H1 (cell line): Measurements from ENCODE around the gene PLEKHA4. TPM values are rescaled to one million over a fixed set of nuclear protein-coding genes. Genes with fewer than 3 reads are reported as not detected.
A peak's percentile ranks its signal among the peaks of the same experiment; 100 is the strongest.

Experiments
- CTCF ChIA-PET: fragments of 300-600 bp; sonication (Branson Sonifier 250); formaldehyde crosslinking; loops from one replicate; lab custom pipeline; 2021; ENCODE audit not compliant: partially characterized antibody; lab: Charles Lee
- POLR2A ChIA-PET: fragments of 300-600 bp; sonication (Branson Sonifier 250); formaldehyde crosslinking; loops from one replicate; lab custom pipeline; 2021; ENCODE audit warnings: inconsistent platforms; ENCODE audit not compliant: partially characterized antibody; lab: Charles Lee
- DNase-seq, 2 experiments: peaks; one replicate each; pipeline versions ENCODE4 v3.0.0 to v3.0.0-alpha.2; 2010 to 2022; ENCODE audit warnings: low spot score in 2 of 2, low read depth in 1 of 2, mixed read lengths in 1 of 2
- FAIRE-seq: peaks from 2 replicates; lab custom pipeline; 2011; peaks lifted over from hg19 to GRCh38; lab: Jason Lieb, UNC
- H2AFZ ChIP-seq: 2 replicates; pipeline ENCODE4 v1.8.1; 2012; ENCODE audit warnings: low read length, inconsistent platforms
- H2AK5ac ChIP-seq: 2 replicates; pipeline ENCODE4 v1.6.1; 2013; ENCODE audit warnings: low read depth, low read length
- H2BK120ac ChIP-seq: replicated peaks from 2 replicates; pipeline ENCODE3; 2013; ENCODE audit warnings: low read depth, low read length, inconsistent platforms
- H2BK12ac ChIP-seq: 2 replicates; pipeline ENCODE4 v1.6.1; 2013; ENCODE audit warnings: low read depth, low read length
- H2BK15ac ChIP-seq: 2 replicates; pipeline ENCODE4 v1.6.1; 2013; ENCODE audit warnings: low read length
- H2BK20ac ChIP-seq: 2 replicates; pipeline ENCODE4 v1.6.1; 2013; ENCODE audit warnings: low read length
- H2BK5ac ChIP-seq: 2 replicates; pipeline ENCODE4 v1.6.1; 2013; ENCODE audit warnings: low read depth, low read length
- H3K14ac ChIP-seq: 2 replicates; pipeline ENCODE4 v1.6.1; 2013; ENCODE audit warnings: inconsistent platforms; ENCODE audit not compliant: insufficient read length
- H3K18ac ChIP-seq: 2 replicates; pipeline ENCODE4 v1.6.1; 2013; ENCODE audit warnings: low read length; ENCODE audit errors: extremely low read depth
- H3K23ac ChIP-seq: 2 replicates; pipeline ENCODE4 v1.6.1; 2013; ENCODE audit warnings: inconsistent platforms; ENCODE audit not compliant: insufficient read length
- H3K23me2 ChIP-seq: 2 replicates; pipeline ENCODE4 v1.6.1; 2013; ENCODE audit warnings: low read depth, low read length
- H3K27ac ChIP-seq: 2 replicates; pipeline ENCODE4 v1.6.1; 2011; ENCODE audit warnings: low read depth, low read length, inconsistent platforms
- H3K27me3 ChIP-seq, 4 experiments: replicated peaks in 1 of 4; 1 replicate in 1 of 4; 2 replicates in 3 of 4; pipeline versions ENCODE4 v1.6.1 to v1.8.1; 2011 to 2013; ENCODE audit warnings: low read length in 3 of 4, mild to moderate bottlenecking in 3 of 4, inconsistent platforms in 2 of 4, mixed read lengths in 2 of 4, moderate library complexity in 1 of 4; ENCODE audit not compliant: control insufficient read depth in 3 of 4, insufficient read depth in 3 of 4; ENCODE audit errors: extremely low read depth in 1 of 4
- H3K36me3 ChIP-seq, 4 experiments: 2 replicates each; pipeline versions ENCODE4 v1.6.1 to v1.8.1; 2011 to 2013; ENCODE audit warnings: mild to moderate bottlenecking in 4 of 4, low read length in 3 of 4, moderate library complexity in 2 of 4, control low read depth in 1 of 4, inconsistent platforms in 1 of 4; ENCODE audit not compliant: insufficient read depth in 4 of 4, control insufficient read depth in 2 of 4
- H3K4ac ChIP-seq: replicated peaks from 2 replicates; pipeline ENCODE3; 2013; ENCODE audit warnings: low read length, low read depth, mixed read lengths, inconsistent platforms; ENCODE audit not compliant: insufficient read length
- H3K4me1 ChIP-seq, 4 experiments: replicated peaks in 1 of 4; 1 replicate in 1 of 4; 2 replicates in 3 of 4; pipeline versions ENCODE4 v1.6.1 to v1.8.1; 2011 to 2013; ENCODE audit warnings: low read length in 3 of 4, inconsistent platforms in 2 of 4, mixed read lengths in 1 of 4; ENCODE audit not compliant: insufficient read depth in 4 of 4, control insufficient read depth in 3 of 4
- H3K4me2 ChIP-seq, 2 experiments: 2 replicates each; pipeline versions ENCODE4 v1.6.1 to v1.8.1; 2011 to 2013; ENCODE audit warnings: low read depth in 2 of 2, low read length in 2 of 2, control low read depth in 1 of 2, inconsistent platforms in 1 of 2, mild to moderate bottlenecking in 1 of 2; ENCODE audit not compliant: insufficient read depth in 1 of 2
- H3K4me3 ChIP-seq, 4 experiments: fragments of 200-600, 300-600 bp in 1 of 4; sonication (generic), shearing (Covaris generic), sonication (Bioruptor Twin) in 1 of 4; 2 replicates each; pipeline versions ENCODE4 v1.5.1 to v1.8.1; 2011 to 2016; ENCODE audit warnings: low read length in 4 of 4, low read depth in 3 of 4, control low read depth in 2 of 4, inconsistent platforms in 2 of 4, mild to moderate bottlenecking in 2 of 4, mixed read lengths in 1 of 4, moderate library complexity in 1 of 4; ENCODE audit not compliant: insufficient read depth in 2 of 4; ENCODE audit errors: extremely low read depth in 1 of 4
- H3K56ac ChIP-seq: replicated peaks from 2 replicates; pipeline ENCODE3; 2013; ENCODE audit warnings: low read depth, mild to moderate bottlenecking, mixed read lengths, low read length, inconsistent platforms; ENCODE audit not compliant: insufficient read length
- H3K79me1 ChIP-seq: 2 replicates; pipeline ENCODE4 v1.6.1; 2013; ENCODE audit warnings: low read depth, low read length, control low read depth
- H3K79me2 ChIP-seq, 2 experiments: 2 replicates each; pipeline versions ENCODE4 v1.6.1 to v1.8.1; 2012 to 2013; ENCODE audit warnings: low read length in 2 of 2, mild to moderate bottlenecking in 2 of 2, inconsistent platforms in 1 of 2; ENCODE audit not compliant: insufficient read depth in 2 of 2, control insufficient read depth in 1 of 2
- H3K9ac ChIP-seq, 4 experiments: replicated peaks in 1 of 4; 1 replicate in 1 of 4; 2 replicates in 3 of 4; pipeline versions ENCODE4 v1.6.1 to v1.8.1; 2011 to 2013; ENCODE audit warnings: low read depth in 3 of 4, low read length in 3 of 4, control low read depth in 2 of 4, mild to moderate bottlenecking in 2 of 4, moderate library complexity in 2 of 4, inconsistent platforms in 1 of 4; ENCODE audit errors: extremely low read depth in 1 of 4
- H3K9me3 ChIP-seq, 2 experiments: 2 replicates each; pipeline versions ENCODE4 v1.6.1 to v1.8.1; 2012 to 2013; ENCODE audit warnings: mild to moderate bottlenecking in 2 of 2, moderate library complexity in 2 of 2, control low read depth in 1 of 2, inconsistent platforms in 1 of 2, low read depth in 1 of 2, low read length in 1 of 2, mixed read lengths in 1 of 2; ENCODE audit not compliant: insufficient read depth in 2 of 2
- H4K20me1 ChIP-seq, 2 experiments: replicated peaks in 1 of 2; 2 replicates each; pipeline versions ENCODE3 to v1.8.1; 2011 to 2013; ENCODE audit warnings: inconsistent platforms in 2 of 2, low read length in 2 of 2, mild to moderate bottlenecking in 1 of 2; ENCODE audit not compliant: insufficient read depth in 2 of 2, control insufficient read depth in 1 of 2
- H4K5ac ChIP-seq: 2 replicates; pipeline ENCODE4 v1.6.1; 2013; ENCODE audit warnings: low read length, low read depth, mixed read lengths, inconsistent platforms; ENCODE audit not compliant: insufficient read length
- H4K8ac ChIP-seq: 2 replicates; pipeline ENCODE4 v1.8.0; 2013; ENCODE audit warnings: mild to moderate bottlenecking, moderate library complexity, low read length, inconsistent platforms; ENCODE audit not compliant: insufficient read depth; ENCODE audit errors: extremely low read depth
- H4K91ac ChIP-seq: replicated peaks from 2 replicates; pipeline ENCODE3; 2013; ENCODE audit warnings: low read length, mixed read lengths, inconsistent platforms; ENCODE audit not compliant: insufficient read length
- CHD1 ChIP-seq: IDR thresholded peaks from 2 replicates; pipeline ENCODE4 v1.6.1; 2012; ENCODE audit warnings: low read depth, low read length, improper control_type of control experiment
- E2F6 ChIP-seq: IDR thresholded peaks from 2 replicates; pipeline ENCODE4 v1.6.1; 2012; ENCODE audit warnings: inconsistent platforms
- HDAC2 ChIP-seq, 2 experiments: fragments of 300-600 bp in 1 of 2; sonication (generic) in 1 of 2; IDR thresholded peaks; 2 replicates each; pipeline ENCODE4 v1.6.1; 2011 to 2012; ENCODE audit warnings: low read depth in 2 of 2, low read length in 2 of 2, mild to moderate bottlenecking in 2 of 2, moderate library complexity in 2 of 2, borderline replicate concordance in 1 of 2, inconsistent platforms in 1 of 2
- HDAC6 ChIP-seq: IDR thresholded peaks from one replicate; pipeline ENCODE4 v1.7.1; 2012; ENCODE audit warnings: low read depth, mild to moderate bottlenecking, inconsistent platforms, low read length, moderate library complexity
- MAFK ChIP-seq: IDR thresholded peaks from 2 replicates; pipeline ENCODE4 v1.6.1; 2012; ENCODE audit warnings: low read depth, mild to moderate bottlenecking, improper control_type of control experiment, low read length
- MAX ChIP-seq: IDR thresholded peaks from 2 replicates; pipeline ENCODE4 v1.6.1; 2012; ENCODE audit warnings: inconsistent platforms
- NRF1 ChIP-seq: IDR thresholded peaks from 2 replicates; pipeline ENCODE4 v1.6.1; 2011; ENCODE audit warnings: mild to moderate bottlenecking, low read depth, low read length, improper control_type of control experiment
- POU5F1 ChIP-seq: IDR thresholded peaks from 2 replicates; pipeline ENCODE4 v1.6.1; 2011; ENCODE audit warnings: low read depth, mild to moderate bottlenecking, low read length, moderate library complexity
- RXRA ChIP-seq: IDR thresholded peaks from 2 replicates; pipeline ENCODE4 v1.6.1; 2011; ENCODE audit warnings: low read depth, mild to moderate bottlenecking, low read length, moderate library complexity; ENCODE audit not compliant: insufficient read depth
- SIN3A ChIP-seq, 2 experiments: IDR thresholded peaks in 1 of 2; conservative IDR thresholded peaks in 1 of 2; 2 replicates each; pipeline ENCODE4 v1.6.1; 2011 to 2012; ENCODE audit warnings: low read length in 2 of 2, improper control_type of control experiment in 1 of 2, low read depth in 1 of 2, mild to moderate bottlenecking in 1 of 2
- SIX5 ChIP-seq: IDR thresholded peaks from 2 replicates; pipeline ENCODE4 v1.6.1; 2011; ENCODE audit warnings: mild to moderate bottlenecking, low read depth, low read length
- SUZ12 ChIP-seq: fragments of 200-600 bp; sonication (generic); IDR thresholded peaks from 2 replicates; pipeline ENCODE4 v1.6.1; 2012; ENCODE audit warnings: mild to moderate bottlenecking, inconsistent platforms, low read length, moderate library complexity, mixed read lengths
- WGBS, 2 experiments: shearing (Covaris generic) in 1 of 2; methylation state at CpG; one replicate each; pipeline versions ENCODE4 v1.1.6 to v1.1.7; 2013 to 2015; ENCODE audit warnings: low lambda C conversion rate in 2 of 2, mixed read lengths in 2 of 2, inconsistent platforms in 1 of 2, low coverage in 1 of 2, missing lambda C conversion rate in 1 of 2; ENCODE audit not compliant: insufficient replicate concordance in 2 of 2, insufficient coverage in 1 of 2, insufficient read length in 1 of 2; ENCODE audit errors: extremely low coverage in 1 of 2, missing lambda C conversion rate in 1 of 2; 5-methylcytosine and 5-hydroxymethylcytosine counted together
- polyA plus RNA-seq, 7 experiments: library from polyadenylated mRNA; depleted of rRNA in 3 of 7; stranded (reverse) in 5 of 7; unstranded in 2 of 7; fragments of >200 nt in 5 of 7; fragments of 200-250 nt in 2 of 7; gene quantifications; 1 replicate in 5 of 7; 2 replicates in 1 of 7; 4 replicates in 1 of 7; pipeline versions ENCODE4 v1.2.1 to v1.2.3, GENCODE V29; 2011 to 2013; ENCODE audit warnings: missing spikeins in 2 of 7, mixed read lengths in 2 of 7
- total RNA-seq: library from RNA; stranded (reverse); fragmentation: NEBNext Ultra II Directional; extraction: Animal tissue kit (Norgen Biotek cat#: 25700); gene quantifications from 2 replicates; pipeline ENCODE4 v1.2.1, GENCODE V29; 2021

The PLEKHA4 gene
- total and polyA plus RNA-seq, 2 of the 8 experiments (the other 6 are each of a cell fraction or from before 2014, with no cell fraction given): 8.2 to 18.0 TPM

GRCh38 chr19:48870048-48870447 is 1.6 kb upstream of the PLEKHA4 start:
- Histone ChIP-seq H4K20me1 (peaks cover 7 to 8% of the 10 kb centered on the region in 2 experiments), H3K27me3 (no peaks in the 10 kb centered on the region), H4K5ac (no peak overlapping the region), H2AK5ac (no peak overlapping the region), H3K79me2 (peaks cover 7 to 25% of the 10 kb centered on the region in 2 experiments; a peak in 3 of 4 replicates), H2BK15ac (no peak overlapping the region), H2BK12ac (peak overlapping the region; percentile 50; the same call in 1 of the 2 replicates), H3K14ac (no peak overlapping the region), H3K9ac (no peak overlapping the region), H2BK5ac (no peak overlapping the region), H4K8ac (no peak overlapping the region), H3K79me1 (peaks cover 6% of the 10 kb centered on the region), H3K4me1 (peaks cover 5 to 25% (median 15%) of the 10 kb centered on the region in 4 experiments), H3K4me2 (no peak overlapping the region), H2AFZ (no peak overlapping the region), H2BK120ac (no peak overlapping the region), H3K23ac (no peak overlapping the region), H3K9me3 (no peaks in the 10 kb centered on the region), H3K18ac (no peak overlapping the region; the same call in 1 of the 2 replicates), H2BK20ac (no peak overlapping the region), H3K4me3 (no peak overlapping the region), H3K27ac (no peak overlapping the region), H3K56ac (no peak overlapping the region), H3K23me2 (peaks cover 9% of the 10 kb centered on the region), H4K91ac (no peak overlapping the region), H3K4ac (no peak overlapping the region), H3K36me3 (peaks cover 8 to 17% (median 11%) of the 10 kb centered on the region in 4 experiments; a peak in 6 of 8 replicates)
- FAIRE-seq (no peak), DNase-seq (no peak)
- CTCF ChIA-PET: interaction anchor here (1.4 kb wide), 1 partner anchor 19 kb away, joined by 4 read pairs; no protein-coding TSS in a partner anchor
- POLR2A ChIA-PET: interaction anchor here (1.6 to 3.1 kb wide), 5 partner anchors 10 to 95 kb away, joined by 4 to 17 read pairs (median 6); partner anchors contain the start of genes FTL and NUCB1
- WGBS, 2 experiments: 96% methylated on average over 9 of the region's 9 CpGs; no CpG with 5 or more reads in 1 of the 2 experiments
- TF ChIP-seq HDAC6 (no peak), POU5F1 (no peak), NRF1 (no peak), HDAC2 (IDR thresholded peaks at IDR 0.05; ENCODE audit: borderline replicate concordance in 1 of 2, low read depth in 2 of 2, low read length in 2 of 2) (no peak), CHD1 (no peak), SUZ12 (no peak), RXRA (no peak), E2F6 (no peak), SIX5 (no peak), SIN3A (conservative IDR thresholded peaks at IDR 0.05 in 1 of 2, IDR thresholded peaks at IDR 0.05 in 1 of 2; ENCODE audit: low read depth in 1 of 2, low read length in 2 of 2) (no peak), MAFK (no peak), MAX (no peak)
